ENCODE data around the gene TRIM49. TPM values are rescaled to one million over a fixed set of nuclear protein-coding genes. Genes with fewer than 3 reads are reported as not detected.
"Not testable (repeated sequence)": the region's sequence is repeated elsewhere in the genome, so short reads cannot be mapped to it uniquely, and the experiment has no call there.

Gene TRIM49
- total and polyA plus RNA-seq, 2 of the 4 experiments (the other 2 are of a cell fraction) = not detected

DNA sequence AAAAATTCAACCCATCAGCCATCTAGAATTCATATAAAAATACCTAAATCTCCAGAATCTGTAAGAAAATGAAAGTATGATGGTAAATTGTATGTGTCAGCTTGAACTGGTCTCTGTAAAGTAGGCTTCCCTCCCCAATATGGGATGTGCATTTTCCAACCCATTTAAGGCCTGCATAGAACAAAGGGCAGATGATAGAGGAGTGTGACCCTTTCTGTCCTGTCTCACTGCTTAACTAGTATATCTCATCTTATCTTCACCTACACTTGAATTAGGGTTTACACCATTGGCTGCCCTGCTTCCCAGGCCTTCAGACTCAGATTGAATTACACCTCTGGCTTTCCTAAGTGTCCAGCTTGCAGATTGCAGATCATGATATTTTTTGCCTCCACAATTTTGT lies 57.6 kb downstream of the TRIM49 start:
- dilution Hi-C loops (cut with HindIII; ENCODE audit: low sequenced_read_pairs, unreplicated experiment) = not testable (repeated sequence)

More for the DNA sequence above, 57.6 kb downstream of the TRIM49 start:
- intact Hi-C loops (cut with micrococcal nuclease); POLR2A ChIA-PET (ENCODE audit: unreplicated experiment); in situ Hi-C loops (cut with MboI; ENCODE audit: low sequenced_read_pairs); H3K23ac ChIP-seq (ENCODE audit: low read depth, low read length); H3K79me1 ChIP-seq (ENCODE audit: low read depth in 1 of 2, low read length in 2 of 2); H3K27me3 ChIP-seq (ENCODE audit: control insufficient read depth, insufficient read depth, low read length); H3K56ac ChIP-seq (ENCODE audit: extremely low read depth, insufficient read depth, low read length); H3K9ac ChIP-seq (ENCODE audit: low read depth, low read length); H3K4me3 ChIP-seq (ENCODE audit: insufficient read depth, low read depth, low read length); H2AK9ac ChIP-seq (replicated peaks; ENCODE audit: low read depth, low read length, poor library complexity); H4K91ac ChIP-seq (ENCODE audit: insufficient read depth, low read depth, low read length); DNase-seq; BruUV-seq (replicated peaks); H2AK5ac ChIP-seq (ENCODE audit: low read depth, low read length); H3K27ac ChIP-seq (ENCODE audit: insufficient read depth, low read length); H3K9me1 ChIP-seq (ENCODE audit: insufficient read depth, low read length); H2BK5ac ChIP-seq (ENCODE audit: low read depth, low read length, poor library complexity, severe bottlenecking); ATAC-seq (ENCODE audit: low read depth); H4K20me1 ChIP-seq (ENCODE audit: insufficient read depth, low read length); H2AFZ ChIP-seq (replicated peaks; ENCODE audit: low read length, poor library complexity); H2BK20ac ChIP-seq (ENCODE audit: low read depth, low read length); H4K5ac ChIP-seq (ENCODE audit: low read depth, low read length); H3K18ac ChIP-seq (ENCODE audit: low read depth, low read length); H2BK15ac ChIP-seq (ENCODE audit: low read depth, low read length); H3K14ac ChIP-seq (replicated peaks; ENCODE audit: low read depth, low read length); H3K36me3 ChIP-seq (ENCODE audit: control insufficient read depth, insufficient read depth, low read length); H3K4me2 ChIP-seq (ENCODE audit: low read depth, low read length); H3K4me1 ChIP-seq (ENCODE audit: control insufficient read depth, insufficient read depth, low read length); H2BK120ac ChIP-seq (ENCODE audit: low read depth, low read length); H3K9me3 ChIP-seq (ENCODE audit: control insufficient read depth, insufficient read depth, low read length); H3K4ac ChIP-seq (ENCODE audit: low read depth, low read length); CTCF ChIA-PET; H4K8ac ChIP-seq (ENCODE audit: low read depth in 2 of 2, low read length in 2 of 2): not testable (repeated sequence)

Small RNA genes lying within 50 kb of the gene (microRNA-seq; reads per million reads assigned to microRNA genes)
- not detected for gene AP003122.3 (ENCODE audit: insufficient read depth, insufficient read length)

Small RNA genes lying within 50 kb of the gene (small RNA-seq; reads per million reads assigned to genes)
- 0 reads per million in 5 experiments for gene AP003122.3

Other genes with a start within 250 kb of the TRIM49 start
- gene TRIM77, start 98.3 kb downstream of the TRIM49 start, total RNA-seq (2012; rRNA removed) = not detected in 2 replicates
- gene TRIM77, start 98.3 kb downstream of the TRIM49 start, polyA plus RNA-seq (2012; rRNA removed) = not detected in 2 replicates
- gene TRIM64B, start 69.9 kb upstream of the TRIM49 start, total RNA-seq (2012; rRNA removed) = not detected in 2 replicates
- gene TRIM64B, start 69.9 kb upstream of the TRIM49 start, polyA plus RNA-seq (2012; rRNA removed) = not detected in 2 replicates
- gene TRIM49D1, start 113.7 kb upstream of the TRIM49 start, total RNA-seq (2012; rRNA removed) = not detected in 2 replicates
- gene TRIM49D1, start 113.7 kb upstream of the TRIM49 start, polyA plus RNA-seq (2012; rRNA removed) = not detected in 2 replicates
- not detected in 2 replicates for gene TRIM49D2, start 115.5 kb upstream of the TRIM49 start, total RNA-seq (2012; rRNA removed)
- not detected in 2 replicates for gene TRIM49D2, start 115.5 kb upstream of the TRIM49 start, polyA plus RNA-seq (2012; rRNA removed)
- gene TRIM64, start 157.5 kb upstream of the TRIM49 start, total RNA-seq (2012; rRNA removed) = not detected in 2 replicates
- not detected in 2 replicates for gene TRIM64, start 157.5 kb upstream of the TRIM49 start, polyA plus RNA-seq (2012; rRNA removed)
- not detected in 2 replicates for gene TRIM49C, start 222.5 kb upstream of the TRIM49 start, total RNA-seq (2012; rRNA removed)
- gene TRIM49C, start 222.5 kb upstream of the TRIM49 start, polyA plus RNA-seq (2012; rRNA removed) = not detected in 2 replicates

Measured in IMR-90 (cell line).